EL (cell line): ENCODE data around the gene TULP4.

Experiments used
- DNase-seq: peaks from one replicate; pipeline ENCODE4 v3.0.0-alpha.2; 2016

Gene TULP4, protein sequence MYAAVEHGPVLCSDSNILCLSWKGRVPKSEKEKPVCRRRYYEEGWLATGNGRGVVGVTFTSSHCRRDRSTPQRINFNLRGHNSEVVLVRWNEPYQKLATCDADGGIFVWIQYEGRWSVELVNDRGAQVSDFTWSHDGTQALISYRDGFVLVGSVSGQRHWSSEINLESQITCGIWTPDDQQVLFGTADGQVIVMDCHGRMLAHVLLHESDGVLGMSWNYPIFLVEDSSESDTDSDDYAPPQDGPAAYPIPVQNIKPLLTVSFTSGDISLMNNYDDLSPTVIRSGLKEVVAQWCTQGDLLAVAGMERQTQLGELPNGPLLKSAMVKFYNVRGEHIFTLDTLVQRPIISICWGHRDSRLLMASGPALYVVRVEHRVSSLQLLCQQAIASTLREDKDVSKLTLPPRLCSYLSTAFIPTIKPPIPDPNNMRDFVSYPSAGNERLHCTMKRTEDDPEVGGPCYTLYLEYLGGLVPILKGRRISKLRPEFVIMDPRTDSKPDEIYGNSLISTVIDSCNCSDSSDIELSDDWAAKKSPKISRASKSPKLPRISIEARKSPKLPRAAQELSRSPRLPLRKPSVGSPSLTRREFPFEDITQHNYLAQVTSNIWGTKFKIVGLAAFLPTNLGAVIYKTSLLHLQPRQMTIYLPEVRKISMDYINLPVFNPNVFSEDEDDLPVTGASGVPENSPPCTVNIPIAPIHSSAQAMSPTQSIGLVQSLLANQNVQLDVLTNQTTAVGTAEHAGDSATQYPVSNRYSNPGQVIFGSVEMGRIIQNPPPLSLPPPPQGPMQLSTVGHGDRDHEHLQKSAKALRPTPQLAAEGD (N-terminal part only)

DNA sequence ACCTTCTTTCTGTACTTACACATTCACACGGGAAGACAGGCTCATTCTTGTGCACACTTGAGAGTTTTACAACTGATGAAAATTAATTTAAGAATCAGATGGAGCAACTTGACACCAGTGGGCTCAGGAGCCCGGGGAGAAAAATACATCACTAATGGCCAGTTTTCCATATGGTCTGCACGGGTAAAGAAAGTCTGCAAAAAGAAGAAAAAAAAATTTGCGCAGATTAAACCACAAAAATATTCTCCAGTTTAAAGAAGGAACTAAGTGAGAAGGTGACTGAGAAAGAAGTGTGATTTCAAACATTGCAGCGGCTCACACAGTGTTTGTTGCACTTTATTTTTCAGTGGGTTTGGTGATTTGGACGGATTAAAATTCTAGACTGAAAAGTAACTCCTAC, at the start of gene TULP4:
TULP4 (plus strand) TSS at position 301 of the 400 bp plus-strand sequence. CDS start 1,552 bp downstream, outside the sequence.
- DNase-seq, result no peak

DNA sequence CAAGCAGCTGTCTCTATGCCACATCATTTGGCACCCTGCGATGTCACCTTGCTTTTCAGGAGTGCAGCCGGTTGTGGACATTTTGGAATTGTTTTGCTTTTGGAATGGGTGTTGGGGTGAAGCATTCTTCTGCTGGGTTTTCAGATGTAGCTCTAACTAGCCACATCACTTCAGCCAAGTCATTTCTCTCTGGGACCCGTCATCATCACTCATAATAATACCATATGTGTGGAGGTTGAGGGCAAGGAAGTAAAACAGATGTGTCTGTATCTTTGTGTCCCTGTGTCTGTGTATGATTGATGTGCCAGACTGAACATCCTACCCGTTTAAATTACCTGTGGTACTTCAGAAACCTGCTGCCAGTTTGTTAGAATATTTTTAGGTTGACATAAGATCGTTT, 49.5 kb upstream of the TULP4 start:
- no peak for DNase-seq

DNA sequence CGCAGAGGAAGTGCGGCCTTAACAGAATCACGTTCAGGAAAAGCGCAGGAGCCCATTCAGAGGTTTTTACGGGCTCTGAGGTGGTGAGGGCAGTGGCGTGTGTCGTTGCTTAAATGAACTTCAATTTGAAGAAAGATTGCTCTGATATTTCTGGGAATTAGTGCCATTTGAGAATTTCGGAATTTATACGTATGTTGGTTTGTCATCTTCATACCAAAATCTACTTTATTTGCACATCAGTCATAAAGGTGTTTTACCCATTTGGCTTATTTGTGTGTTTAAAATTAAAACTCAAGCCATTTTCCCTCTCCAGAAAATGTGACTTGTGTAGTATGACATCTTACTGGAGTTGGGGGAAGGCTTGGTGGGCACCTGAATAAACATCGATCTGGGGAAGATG, 48.1 kb upstream of the TULP4 start:
- DNase-seq, result no peak

DNA sequence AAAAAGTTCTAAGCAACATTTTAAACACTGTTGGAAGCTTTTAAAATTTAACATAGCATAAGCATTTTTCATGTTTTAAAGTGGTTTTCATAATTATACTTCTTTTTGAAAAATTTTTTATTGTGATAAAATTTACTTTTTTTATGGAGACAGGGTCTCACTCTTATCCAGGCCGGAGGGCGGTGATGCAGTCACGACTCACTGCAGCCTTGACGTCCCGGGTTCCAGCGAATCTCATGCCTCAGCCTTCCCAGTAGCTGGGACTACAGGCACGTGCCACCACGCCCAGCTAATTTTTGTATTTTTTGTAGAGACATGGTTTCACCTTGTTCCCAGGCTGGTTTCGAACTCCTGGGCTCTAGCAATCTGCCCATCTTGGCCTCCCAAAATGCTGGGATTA, 46.1 kb upstream of the TULP4 start:
- DNase-seq, result no peak

DNA sequence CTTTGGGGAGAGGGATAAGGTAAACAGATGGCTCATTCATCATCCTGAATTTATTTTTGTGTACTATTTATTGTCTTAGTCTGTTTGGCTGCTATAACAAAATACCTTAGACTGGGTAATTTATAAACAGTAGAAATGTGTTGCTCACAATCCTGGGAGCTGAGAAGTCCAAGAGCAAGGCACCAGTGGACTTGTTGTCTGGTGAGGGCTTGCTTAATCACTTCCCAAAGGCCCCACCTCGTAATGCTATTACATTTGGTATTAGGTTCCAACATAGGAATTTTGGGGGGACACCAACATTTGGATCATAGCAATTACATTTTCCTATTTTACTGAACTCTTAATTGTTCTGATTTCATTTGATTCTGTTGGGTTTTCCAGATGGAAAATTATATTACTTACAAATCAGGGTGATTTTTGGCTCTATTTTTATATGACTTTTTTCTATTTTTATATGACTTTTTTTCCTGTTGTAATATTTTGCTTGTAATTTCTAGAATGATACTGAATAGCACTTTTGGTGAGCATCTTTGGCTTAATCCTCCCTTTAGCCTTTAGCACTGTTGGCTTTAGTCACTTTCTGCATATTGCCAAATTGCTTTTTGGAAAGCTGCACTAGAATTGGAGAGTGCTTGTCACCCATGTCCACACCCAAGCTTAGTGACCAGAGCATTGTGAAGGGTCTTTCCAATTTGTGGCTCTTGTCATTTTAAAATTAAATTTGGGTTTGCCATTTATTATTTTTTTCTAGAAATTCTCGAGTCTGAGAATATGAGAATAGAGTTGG, 43.7 kb upstream of the TULP4 start:
- no peak for DNase-seq

DNA sequence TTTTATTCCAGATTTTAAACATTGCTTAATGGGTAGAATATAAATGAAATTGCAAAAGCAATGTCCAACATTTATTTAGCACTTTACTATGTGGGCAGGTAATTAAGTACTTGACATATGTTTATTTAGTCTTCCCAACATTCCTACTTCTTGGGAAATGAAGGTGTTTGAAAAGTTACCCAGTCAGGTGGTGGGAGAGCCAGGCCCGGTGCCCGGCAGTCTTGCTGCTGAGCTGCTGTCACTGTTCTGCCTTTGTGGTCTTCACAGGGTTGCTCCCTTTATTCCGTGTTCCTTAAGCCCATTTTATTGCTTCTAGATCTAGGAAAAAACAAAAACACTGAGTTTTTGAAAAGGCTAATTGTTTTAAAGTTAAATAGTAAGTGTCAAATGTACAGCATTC, 42.6 kb upstream of the TULP4 start:
- no peak for DNase-seq

DNA sequence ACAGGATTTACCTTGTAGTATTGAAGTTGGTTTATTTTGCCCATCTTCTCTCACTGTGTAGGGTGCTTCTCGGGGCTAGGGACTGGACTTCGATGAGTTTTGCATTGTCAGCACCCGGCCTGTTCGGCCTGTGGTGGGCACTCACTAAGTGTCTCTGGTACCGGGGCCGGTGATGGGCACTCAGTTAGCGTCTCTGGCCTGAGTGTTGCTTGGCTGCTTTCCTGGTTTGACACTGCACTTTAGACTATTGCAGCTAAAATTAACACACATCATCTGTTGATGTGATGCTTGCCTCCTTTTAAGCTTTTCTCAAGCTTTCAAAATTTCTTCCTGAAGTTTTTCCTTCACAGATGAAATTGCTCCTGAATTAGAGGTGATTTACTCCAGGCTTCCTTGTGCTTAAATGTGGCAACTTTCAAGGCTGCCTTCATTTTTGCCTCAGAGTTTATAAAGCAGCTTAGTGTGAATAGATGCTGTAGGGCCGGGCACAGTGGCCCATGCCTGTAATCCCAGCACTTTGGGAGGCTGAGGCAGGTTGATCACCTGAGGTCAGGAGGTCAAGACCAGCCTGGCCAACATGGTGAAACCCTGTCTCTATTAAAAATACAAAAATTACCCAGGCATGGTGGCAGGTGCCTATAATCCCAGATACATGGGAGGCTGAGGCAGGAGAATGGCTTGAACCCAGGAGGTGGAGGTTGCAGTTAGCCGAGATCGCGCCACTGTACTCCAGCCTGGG, 41.7 kb upstream of the TULP4 start:
- DNase-seq, result no peak

DNA sequence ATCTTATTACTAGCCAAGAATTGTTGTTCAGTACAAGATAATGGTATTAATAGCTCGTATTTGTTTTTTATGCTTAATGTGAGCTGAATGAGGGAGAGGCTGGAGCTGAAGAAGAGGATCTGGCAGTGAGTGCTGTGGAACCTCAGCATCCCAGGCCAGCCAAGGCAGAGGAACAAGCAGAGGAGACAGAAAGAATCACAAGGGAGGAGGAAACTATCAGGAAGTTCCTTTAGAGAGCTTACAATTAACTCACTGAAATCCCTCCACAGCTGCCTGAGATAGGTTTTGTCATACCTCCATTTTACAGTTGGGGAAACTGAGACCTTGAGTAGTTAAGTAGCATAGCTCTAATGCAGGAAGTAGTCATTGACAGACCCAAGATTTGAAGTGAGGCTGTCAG, 39.9 kb upstream of the TULP4 start:
- DNase-seq, result no peak

DNA sequence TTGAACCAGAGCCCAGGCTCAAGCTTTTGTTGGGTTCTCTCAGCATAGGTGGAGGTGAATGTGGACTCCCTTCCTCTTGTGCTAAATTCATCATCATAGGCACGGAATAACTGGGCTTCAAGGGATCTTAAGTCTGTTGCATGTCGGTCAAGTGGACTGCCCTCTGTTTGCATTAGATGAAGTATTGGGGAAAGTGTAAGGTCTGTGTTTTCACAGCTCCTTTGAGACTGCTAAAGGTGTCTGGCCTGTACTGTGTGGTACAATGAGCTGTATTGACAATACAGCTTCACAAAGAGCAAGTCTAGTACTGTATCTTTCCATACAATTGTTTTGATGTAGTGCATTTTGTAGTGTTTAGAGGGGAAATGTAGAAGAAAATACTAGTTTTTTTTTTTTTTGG, 34.3 kb upstream of the TULP4 start:
- DNase-seq, result no peak

DNA sequence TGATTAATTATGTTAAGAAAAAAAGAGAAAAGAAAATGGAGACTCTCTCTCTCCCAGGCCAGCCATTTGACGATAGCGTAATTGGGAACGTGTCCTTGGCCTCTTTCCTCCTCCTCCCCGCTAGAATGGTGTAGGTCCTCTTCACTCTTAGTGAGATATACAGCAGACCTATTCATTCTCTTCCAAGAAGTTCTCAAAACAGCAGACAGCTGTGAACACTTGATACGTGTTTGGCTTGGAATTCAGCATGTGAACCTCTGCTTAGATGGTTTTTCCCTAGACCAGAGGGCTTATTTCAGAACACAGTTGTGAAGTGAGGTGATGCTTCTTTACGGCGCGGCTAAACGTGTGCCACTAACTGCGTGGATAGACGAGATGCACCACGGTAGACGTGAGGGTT, 32.6 kb upstream of the TULP4 start:
- DNase-seq, result no peak

DNA sequence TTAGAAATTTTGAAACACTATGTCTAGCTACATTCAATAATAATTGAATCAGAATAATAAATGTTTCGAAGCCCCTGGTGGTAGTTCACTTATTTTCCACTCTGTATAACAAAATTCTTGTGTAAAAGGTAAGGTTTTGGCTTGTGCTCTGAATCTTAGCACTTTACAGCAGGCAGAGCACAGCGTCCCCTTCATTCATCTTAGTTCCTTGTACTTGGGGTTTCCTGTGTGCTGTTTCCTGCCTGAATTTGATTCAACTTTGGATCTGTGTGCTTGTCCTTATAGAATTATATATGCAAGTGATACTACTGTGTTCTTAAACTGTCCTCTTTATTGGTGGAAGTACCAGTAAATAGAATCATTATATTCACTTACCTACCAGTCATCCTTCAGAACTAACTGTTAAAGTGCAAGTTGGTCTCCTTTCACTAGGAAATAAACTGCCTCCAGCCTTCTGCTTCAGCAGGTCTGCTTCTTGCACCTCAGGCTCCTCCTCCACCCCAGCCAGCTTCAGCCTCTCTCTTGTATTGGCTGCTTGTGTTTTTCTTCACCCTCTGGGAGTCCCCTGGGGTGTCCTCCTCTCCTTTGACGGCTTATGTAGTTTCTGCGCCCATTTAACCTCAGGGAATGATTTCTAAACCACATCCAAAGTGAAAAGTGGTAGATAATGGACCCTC, 28.8 kb upstream of the TULP4 start:
- peak; percentile 53 for DNase-seq

DNA sequence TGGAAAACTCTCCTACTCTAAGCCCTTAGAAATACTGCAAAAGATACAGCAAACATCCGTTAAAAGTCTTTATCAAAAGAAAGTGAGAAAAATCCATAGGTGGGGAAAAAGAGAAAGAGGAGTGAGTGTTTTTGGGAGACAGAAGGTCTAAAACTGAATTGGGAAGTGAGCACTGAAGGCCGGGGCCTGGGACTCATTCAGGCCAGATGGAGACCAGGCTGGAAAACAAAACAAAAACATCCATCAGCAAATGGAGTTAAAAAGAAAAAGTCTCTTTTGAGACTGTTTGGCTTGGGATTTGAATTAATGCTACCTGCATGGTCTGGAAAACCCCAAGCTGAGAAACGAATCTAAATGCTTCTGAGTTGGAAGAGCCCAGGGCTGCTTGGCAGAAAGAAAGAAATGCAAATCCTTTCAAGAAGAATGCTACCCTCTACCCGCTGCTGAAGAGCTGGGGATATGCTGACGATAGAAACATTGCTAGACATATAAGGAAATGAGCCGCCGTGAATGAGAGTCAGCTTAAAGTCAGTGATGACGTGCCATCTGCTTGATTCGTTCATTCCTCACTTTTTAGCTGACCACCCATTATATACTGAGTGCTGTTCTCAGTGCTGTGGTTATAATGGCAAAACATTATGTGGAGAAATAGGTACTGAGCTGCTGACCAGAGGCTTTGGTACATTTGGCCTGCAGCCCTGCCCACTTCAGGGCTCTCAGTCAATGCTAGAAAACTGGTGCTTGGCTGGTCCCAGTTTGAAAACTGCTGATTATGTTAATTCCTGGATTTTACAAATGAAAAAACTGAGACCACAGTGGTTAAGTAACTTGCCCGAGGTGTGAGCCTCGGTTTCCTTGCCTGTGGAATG, 28.0 kb upstream of the TULP4 start:
- DNase-seq, result peak; percentile 72

DNA sequence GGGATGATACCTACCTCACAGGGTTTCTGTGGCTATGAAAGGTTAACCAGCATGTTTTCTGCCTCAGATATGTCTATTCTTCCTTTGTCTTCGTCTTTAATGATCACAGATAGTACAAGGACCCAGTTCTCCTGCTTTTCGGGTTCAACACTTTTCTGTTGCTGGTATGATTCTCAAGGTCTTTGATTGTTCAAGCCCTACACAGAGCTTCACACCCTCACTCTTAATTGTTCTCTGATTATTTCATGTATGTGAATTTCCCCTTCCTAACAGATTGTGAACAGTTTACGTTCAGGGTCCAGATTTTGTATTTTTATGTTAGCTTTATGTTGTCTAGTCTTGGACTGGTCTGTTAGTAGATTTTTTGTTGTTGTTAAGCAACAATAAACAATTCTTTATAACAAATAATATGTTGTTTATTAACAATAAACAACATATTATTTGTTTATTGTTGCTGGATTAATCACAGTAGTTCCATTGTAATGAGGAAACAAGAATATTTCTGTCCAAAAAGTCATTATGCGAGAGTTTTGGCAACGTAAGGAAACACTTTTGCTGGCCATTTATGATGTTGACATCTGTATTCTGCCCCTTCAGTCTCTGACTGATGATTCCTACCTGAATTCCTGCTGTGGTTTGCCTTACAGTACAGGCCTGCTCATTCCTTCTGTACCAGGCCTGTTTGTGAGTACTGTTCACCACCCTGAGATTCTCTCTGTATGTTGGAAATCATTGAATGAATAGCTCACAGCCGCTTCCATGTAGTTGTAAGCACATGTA, 27.2 kb upstream of the TULP4 start:
- no peak for DNase-seq

DNA sequence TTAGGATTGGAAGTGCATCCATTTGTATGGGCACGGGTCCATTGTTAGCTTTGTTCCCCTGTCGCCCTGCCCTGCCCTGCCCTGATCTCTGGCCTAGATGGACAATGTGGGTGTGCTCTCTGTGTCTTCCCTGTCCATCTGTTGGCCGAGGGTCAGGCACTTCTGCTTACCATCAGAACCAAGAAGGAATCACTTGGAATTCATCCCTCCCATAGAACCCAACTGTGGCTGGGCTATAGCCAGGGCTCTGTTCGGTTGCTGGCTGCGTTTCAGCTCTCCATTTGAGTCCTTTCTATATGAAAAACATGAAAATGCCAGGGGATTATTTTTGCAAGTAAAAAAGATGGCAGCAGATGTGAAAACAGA, 26.6 kb upstream of the TULP4 start:
- no peak for DNase-seq

DNA sequence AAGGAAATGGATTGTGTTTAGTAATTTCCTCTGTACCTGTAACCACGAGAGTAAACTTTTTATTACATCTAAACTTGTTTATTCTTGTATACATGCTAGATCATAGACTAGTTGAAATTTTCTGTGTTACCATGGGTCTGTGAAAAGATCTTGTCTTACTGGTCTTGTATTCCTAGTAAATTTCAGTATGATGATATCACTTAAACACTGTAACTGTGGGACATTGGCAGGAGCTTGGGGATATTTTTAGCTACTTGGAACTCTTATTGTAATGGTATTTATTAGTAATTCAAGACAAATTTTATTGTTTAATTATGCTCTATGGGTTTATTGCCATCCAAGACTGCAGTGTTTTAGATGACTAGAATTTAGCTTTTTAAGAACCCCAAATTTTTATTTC, 25.9 kb upstream of the TULP4 start:
- DNase-seq, result peak; percentile 58

DNA sequence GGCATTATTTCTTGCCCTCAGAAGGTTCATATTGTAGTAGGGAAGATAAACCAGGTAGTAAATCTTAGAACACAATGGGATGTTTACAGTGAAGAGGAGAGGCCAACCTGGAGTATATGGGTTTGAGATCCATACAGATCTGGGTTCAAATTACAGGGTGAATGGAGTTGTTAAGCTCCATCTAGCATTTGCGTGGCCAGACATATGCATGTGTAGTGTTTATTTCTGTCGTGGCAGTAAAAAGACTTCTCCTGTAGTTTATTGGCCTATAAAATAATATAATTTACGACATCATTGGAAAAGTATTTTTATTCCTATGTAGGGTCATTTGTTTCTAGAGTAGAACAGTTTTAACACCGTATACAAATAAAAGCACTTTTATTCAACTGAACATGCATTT, 25.2 kb upstream of the TULP4 start:
- DNase-seq, result no peak

DNA sequence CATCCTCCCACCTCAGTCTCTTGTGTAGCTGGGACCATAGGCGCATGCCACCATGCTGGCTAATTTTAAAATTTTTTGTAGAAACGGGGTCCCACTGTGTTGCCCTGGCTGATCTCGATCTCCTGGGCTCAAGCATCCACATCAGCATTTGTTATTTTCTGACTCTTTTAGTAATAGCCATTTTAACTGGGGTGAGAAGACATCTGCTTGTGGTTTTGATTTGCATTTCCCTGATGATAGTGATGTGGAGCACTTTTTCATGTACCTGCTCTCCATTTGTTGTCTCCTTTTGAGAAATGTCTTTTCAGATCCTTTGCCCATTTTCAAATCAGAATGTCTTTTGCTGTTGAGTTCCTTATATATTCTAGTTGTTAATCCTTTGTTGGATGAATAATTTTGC, 22.2 kb upstream of the TULP4 start:
- no peak for DNase-seq

DNA sequence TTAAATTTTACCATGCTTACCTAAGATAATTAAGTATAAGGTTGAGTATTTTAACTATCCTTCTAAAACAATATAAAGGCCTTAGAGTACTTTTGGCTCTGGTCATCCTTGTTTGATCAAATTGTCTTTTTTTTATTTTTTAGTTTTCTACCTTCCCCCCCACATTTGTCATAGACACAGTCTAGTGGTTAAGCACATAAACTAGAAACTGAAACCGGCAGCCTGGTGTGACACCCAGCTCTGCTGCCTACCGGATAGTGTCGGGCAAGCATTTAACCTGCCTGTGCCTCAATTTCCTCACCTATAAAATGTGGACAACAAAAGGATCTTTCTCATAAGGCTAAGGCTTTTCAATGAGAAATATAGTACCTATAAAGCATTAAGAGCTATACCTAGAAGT, 21.6 kb upstream of the TULP4 start:
- no peak for DNase-seq

DNA sequence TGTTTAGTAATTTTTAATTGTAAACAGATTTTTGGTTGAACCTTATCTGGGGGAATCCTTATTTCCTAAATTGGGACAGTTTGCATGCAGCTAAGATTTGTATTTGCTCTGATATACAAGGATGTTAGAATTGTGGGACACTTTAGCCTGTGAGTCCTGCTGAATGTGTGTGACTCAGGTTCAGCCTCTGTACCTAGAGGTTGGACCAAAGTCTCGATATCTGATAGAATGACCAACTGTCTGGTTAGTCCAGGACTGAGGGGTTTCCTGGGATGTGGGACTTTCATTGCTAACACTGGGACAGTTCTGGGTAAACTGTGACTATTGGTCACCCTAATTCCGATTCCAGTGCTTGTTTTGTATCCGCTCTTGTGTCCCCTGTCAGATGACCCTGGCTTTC, 20.2 kb upstream of the TULP4 start:
- DNase-seq, result no peak

DNA sequence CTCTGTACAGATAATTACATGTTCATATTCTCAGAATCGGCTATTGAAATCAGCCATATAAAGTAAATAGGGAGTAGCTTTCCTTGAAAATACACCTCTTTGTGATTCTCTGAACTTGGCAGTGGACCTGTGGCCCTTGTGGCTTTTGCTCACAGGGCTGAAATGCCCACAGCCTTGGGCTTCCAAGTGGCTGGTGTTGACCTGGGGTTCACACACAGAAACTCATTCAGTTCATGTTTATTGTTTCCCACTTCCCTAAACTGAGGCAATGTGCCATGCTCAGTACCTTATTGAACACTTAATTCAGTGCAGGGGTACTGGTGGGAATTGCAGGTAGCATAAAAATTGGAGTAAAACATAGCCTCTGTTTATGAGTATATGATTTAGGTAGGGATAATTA, 19.1 kb upstream of the TULP4 start:
- no peak for DNase-seq
